Breast epithelium (tissue), 4 donors: ENCODE data around the gene OVOL1. TPM values are rescaled to one million over a fixed set of nuclear protein-coding genes. Genes with fewer than 3 reads are reported as not detected.

Source experiments
- DNase-seq, 2 donors: peaks; one replicate each; pipeline ENCODE4 v3.0.0-alpha.2; 2019; ENCODE audit warnings: low spot score in 2 of 2
- H3K27ac ChIP-seq, 2 donors: fragments of 200-600 bp; sonication (generic) in 1 of 2; one replicate each; pipeline ENCODE4 v1.5.1; 2016 to 2019; ENCODE audit warnings: mild to moderate bottlenecking in 1 of 2
- H3K27me3 ChIP-seq, 2 donors: fragments of 200-600 bp; sonication (generic) in 1 of 2; one replicate each; pipeline versions ENCODE4 v1.5.1 to v1.6.0; 2017 to 2019; ENCODE audit warnings: control low read depth in 1 of 2, mild to moderate bottlenecking in 1 of 2
- H3K36me3 ChIP-seq: fragments of 200-600 bp; one replicate; pipeline ENCODE4 v1.5.1; 2019
- H3K4me1 ChIP-seq, 2 donors: fragments of 200-600 bp; sonication (generic); one replicate each; pipeline ENCODE4 v1.5.1; 2016 to 2019; ENCODE audit warnings: control low read depth in 1 of 2
- H3K4me3 ChIP-seq, 3 donors: fragments of 200-600 bp; sonication (generic); 1 replicate in 2 of 3; 2 replicates in 1 of 3; pipeline ENCODE4 v1.5.1; 2016 to 2019; ENCODE audit warnings: mild to moderate bottlenecking in 3 of 3, moderate library complexity in 2 of 3
- H3K9me3 ChIP-seq, 2 donors: fragments of 200-600 bp; sonication (generic) in 1 of 2; one replicate each; pipeline ENCODE4 v1.5.1; 2016 to 2019; ENCODE audit warnings: control low read depth in 1 of 2
- CTCF ChIP-seq, 3 donors: fragments of 450-650 bp; IDR thresholded peaks; one replicate each; pipeline ENCODE4 v1.5.1; 2016 to 2017; ENCODE audit warnings: antibody characterized with exemption in 3 of 3, mild to moderate bottlenecking in 3 of 3, moderate library complexity in 3 of 3
- POLR2A ChIP-seq: fragments of 450-650 bp; IDR thresholded peaks from one replicate; pipeline ENCODE4 v1.6.1; 2016; ENCODE audit warnings: antibody characterized with exemption, mild to moderate bottlenecking, moderate library complexity
- POLR2AphosphoS5 ChIP-seq, 3 donors: sonication (generic); formaldehyde crosslinking; IDR thresholded peaks; one replicate each; pipeline ENCODE4 v1.6.1; 2017; ENCODE audit warnings: antibody characterized with exemption in 3 of 3
- intact Hi-C: fragments of 100-400 bp; cut with DNase I; formaldehyde crosslinking; loops from one replicate; pipeline ENCODE4 v1.15.1; 2023; ENCODE audit warnings: low total_unique reads
- total RNA-seq, 3 donors: library from RNA; depleted of rRNA; stranded (reverse); fragments of >200 nt; gene quantifications; one replicate each; pipeline ENCODE4 v1.1.0, GENCODE V29; 2016

Gene OVOL1
- total RNA-seq, 3 donors from 2014 or later, result 3.6 to 5.1 TPM; not detected in 1

GRCh38 chr11:65782816-65783228 is 4.0 kb upstream of the OVOL1 start:
- no peaks in the 10 kb centered on the region for H3K9me3 ChIP-seq
- peak overlapping the region; percentile 79 to 87 for H3K27ac ChIP-seq
- peaks cover 6 to 12% of the 10 kb centered on the region in 2 donors for H3K4me1 ChIP-seq
- TF ChIP-seq POLR2AphosphoS5 (IDR thresholded peaks at IDR 0.05), result no peak
- no peak for TF ChIP-seq POLR2A
- TF ChIP-seq CTCF (IDR thresholded peaks at IDR 0.05), result no peak
- H3K4me3 ChIP-seq, result no peak overlapping the region
- intact Hi-C loops, result no loop called here
- no peaks in the 10 kb centered on the region for H3K36me3 ChIP-seq
- peaks cover 9 to 10% of the 10 kb centered on the region in 2 donors for H3K27me3 ChIP-seq
- DNase-seq, result no peak

- Histone ChIP-seq H3K36me3 (no peaks in the 10 kb centered on the region), H3K27ac (no peak overlapping the region), H3K27me3 (peaks cover 9 to 10% of the 10 kb centered on the region in 2 donors), H3K9me3 (no peaks in the 10 kb centered on the region), H3K4me3 (no peak overlapping the region), H3K4me1 (peaks cover 8 to 10% of the 10 kb centered on the region in 2 donors)
- TF ChIP-seq CTCF (IDR thresholded peaks at IDR 0.05), result no peak
- no peak for TF ChIP-seq POLR2A
- TF ChIP-seq POLR2AphosphoS5 (IDR thresholded peaks at IDR 0.05), result no peak
- DNase-seq, result no peak
- intact Hi-C loops, result no loop called here
These were observed 1.4 kb upstream of the OVOL1 start for GRCh38 chr11:65785319-65786007.

- H3K4me1 ChIP-seq, result peaks cover 8 to 17% of the 10 kb centered on the region in 2 donors
- DNase-seq, result no peak
- no peak for TF ChIP-seq POLR2A
- TF ChIP-seq POLR2AphosphoS5 (IDR thresholded peaks at IDR 0.05), result no peak
- no peak for TF ChIP-seq CTCF (IDR thresholded peaks at IDR 0.05)
- peak overlapping the region; percentile 40 to 61 for H3K27ac ChIP-seq
- H3K9me3 ChIP-seq, result no peaks in the 10 kb centered on the region
- intact Hi-C loops, result no loop called here
- peak overlapping the region in 2 of 3 donors; percentile 53 to 73 for H3K4me3 ChIP-seq
- no peaks in the 10 kb centered on the region for H3K36me3 ChIP-seq
- peaks cover 9 to 10% of the 10 kb centered on the region in 2 donors for H3K27me3 ChIP-seq
These were observed 666 bp upstream of the OVOL1 start for GRCh38 chr11:65786008-65786785.

- intact Hi-C loops, result no loop called here
- Histone ChIP-seq H3K4me1 (peaks cover 8 to 30% of the 10 kb centered on the region in 2 donors), H3K9me3 (no peaks in the 10 kb centered on the region), H3K27me3 (peaks cover 9 to 10% of the 10 kb centered on the region in 2 donors), H3K4me3 (peak overlapping the region in 2 of 3 donors; percentile 53 to 73), H3K27ac (peak overlapping the region; percentile 61 to 79), H3K36me3 (no peaks in the 10 kb centered on the region)
- DNase-seq, result no peak
- no peak for TF ChIP-seq CTCF (IDR thresholded peaks at IDR 0.05)
- TF ChIP-seq POLR2AphosphoS5 (IDR thresholded peaks at IDR 0.05), result no peak
- no peak for TF ChIP-seq POLR2A
These were observed 1.1 kb downstream of the OVOL1 start for GRCh38 chr11:65787649-65788622.
